ENCODE measurements around the gene VPS8.

The VPS8 gene

DNA sequence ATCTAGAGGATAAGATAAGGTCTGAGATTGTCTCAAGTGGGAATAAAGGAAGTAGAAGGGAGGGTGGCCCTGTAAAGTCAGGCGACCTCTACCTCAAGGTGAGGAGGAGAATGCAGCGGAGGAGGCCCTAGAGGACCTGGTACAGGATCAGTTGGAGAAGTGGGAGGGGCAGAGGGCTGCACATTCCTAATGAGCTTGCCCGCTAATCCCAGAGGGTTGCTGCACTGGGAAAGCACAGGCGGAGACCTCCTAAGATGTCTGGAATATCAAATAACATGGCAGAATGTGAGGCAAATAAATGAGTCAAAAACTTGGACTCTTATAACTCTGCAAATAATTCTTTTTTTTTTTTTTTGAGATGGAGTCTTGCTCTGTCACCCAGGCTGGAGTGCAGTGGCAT is 30.2 kb upstream of the VPS8 start:
- no peak for DNase-seq (ENCODE audit: low read depth in 3 of 3)

DNA sequence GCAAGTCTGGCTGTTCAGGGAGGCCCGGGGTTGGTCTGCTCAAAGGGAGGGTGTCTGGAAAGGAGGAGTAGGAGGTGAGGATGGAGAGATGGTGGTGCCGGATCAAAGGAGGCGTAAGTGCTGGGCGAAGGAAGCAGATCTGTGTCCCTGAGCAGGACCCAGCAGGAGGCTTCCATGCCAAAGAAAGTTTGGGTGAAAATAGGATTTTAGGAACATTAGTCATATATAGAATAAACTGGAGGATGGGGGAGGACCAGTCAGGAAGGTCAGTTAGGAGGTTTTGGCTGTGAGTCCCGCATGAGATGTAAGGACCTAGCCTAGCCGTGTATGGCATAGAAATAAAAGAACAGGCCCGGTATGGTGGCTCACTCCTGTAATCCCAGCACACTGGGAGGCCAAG is 28.6 kb upstream of the VPS8 start:
- no peak for DNase-seq (ENCODE audit: low read depth in 3 of 3)

DNA sequence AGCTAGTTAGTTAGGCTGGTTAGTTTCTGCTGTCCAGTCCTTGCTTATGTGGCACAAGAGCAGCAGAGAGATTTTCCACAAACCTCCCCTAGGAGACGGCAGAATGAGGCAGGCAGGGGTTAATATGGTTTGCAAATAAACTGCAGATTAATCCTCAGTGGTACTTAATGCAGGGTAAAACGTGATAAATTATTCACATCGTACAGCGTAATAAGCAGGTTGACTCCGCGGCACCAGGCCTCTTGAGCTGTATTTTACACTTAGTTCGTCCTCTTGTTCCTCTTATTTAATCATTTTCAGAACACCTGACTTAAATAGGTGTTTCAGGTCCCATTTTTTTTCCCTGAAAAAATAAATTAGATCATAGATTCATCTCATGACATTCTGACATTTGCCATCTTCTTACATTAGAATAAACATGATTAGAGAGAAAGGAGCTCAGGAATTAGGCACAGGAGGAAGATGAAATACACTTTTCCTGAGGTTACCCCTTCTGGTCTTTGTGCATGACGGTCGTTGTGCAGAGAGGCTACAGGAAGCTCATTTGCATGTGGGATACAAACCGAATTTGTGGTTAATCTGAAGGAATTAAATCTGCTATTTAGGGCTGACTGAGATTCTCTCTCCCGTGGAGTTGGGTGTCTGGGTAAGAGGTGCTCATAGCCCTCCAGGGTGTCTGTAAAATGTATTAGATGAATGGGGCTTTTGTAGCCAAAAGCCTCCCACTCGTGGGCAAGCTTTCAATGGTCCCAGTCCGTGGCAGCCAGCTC is 27.1 kb upstream of the VPS8 start:
- DNase-seq (ENCODE audit: low read depth in 3 of 3), result no peak

DNA sequence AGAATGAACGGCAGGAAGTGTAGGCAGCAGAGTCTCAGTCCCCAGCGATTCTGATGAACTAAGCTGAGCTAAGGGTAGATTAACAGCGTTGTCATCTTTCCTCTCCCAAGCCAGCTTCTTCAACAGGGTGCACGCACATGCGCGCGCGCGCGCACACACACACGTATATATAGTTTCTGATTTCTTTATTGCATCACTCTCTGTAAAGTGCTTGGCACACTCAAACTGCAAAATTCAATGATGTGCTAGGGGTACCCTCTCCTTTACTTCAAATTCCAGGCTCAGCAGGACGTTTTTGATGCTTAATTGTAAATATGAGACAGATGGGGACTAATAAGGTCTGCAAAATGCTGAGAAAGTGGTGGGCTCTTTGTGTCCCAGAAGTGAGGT is 26.1 kb upstream of the VPS8 start:
- no peak for DNase-seq (ENCODE audit: low read depth in 3 of 3)

DNA sequence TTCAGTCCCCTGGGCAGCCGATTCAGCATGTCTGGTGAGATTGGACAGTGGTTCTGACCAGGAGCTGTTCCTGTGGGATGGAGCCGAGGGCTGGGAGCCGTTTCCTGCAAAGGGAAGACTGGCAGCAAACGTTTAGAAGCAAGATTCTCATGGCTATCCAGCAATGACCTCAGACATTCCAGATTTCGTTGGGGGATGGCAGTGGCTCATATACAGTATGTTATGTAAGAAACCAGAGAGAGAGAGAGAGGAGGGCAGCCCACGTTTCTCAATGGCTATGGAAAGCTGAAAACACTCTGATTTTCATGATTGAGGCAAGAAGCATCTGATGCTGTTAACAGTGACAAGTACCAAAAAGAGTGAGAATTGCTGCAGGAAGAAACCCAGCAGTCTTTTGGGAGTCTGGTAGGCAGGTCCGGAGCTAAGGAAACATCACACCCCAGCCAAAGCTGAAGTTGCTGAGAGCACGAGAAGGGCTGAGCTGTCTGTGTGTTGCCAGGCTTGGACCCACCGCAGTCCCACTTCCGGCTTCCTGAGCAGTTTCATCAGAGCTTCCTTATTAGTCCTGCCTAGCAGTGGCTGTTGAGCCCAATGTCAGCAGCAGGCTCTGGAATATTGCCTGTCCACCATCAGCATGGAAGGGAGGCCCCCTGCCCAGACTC is 25.6 kb upstream of the VPS8 start:
- no peak for DNase-seq (ENCODE audit: low read depth in 3 of 3)

DNA sequence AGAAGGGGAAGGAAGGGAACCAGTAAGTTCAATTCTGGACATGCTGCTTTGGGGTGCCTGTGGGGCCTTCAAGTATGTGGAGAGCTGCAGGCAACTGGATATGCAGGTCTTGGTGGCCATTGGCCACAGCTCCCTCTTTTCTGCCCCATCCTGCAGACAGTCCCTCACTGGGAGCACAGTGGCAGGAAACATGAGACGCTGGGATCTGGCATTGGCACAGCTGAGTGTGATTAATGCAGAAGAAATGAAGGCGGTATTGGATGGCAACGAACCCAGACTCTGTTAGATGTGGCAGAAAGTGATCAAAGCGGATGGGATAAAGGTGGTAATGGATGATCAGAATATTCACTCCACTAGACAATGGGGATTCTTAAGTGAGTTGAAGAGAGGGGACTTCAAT is 23.2 kb upstream of the VPS8 start:
- no peak for DNase-seq (ENCODE audit: low read depth in 3 of 3)

DNA sequence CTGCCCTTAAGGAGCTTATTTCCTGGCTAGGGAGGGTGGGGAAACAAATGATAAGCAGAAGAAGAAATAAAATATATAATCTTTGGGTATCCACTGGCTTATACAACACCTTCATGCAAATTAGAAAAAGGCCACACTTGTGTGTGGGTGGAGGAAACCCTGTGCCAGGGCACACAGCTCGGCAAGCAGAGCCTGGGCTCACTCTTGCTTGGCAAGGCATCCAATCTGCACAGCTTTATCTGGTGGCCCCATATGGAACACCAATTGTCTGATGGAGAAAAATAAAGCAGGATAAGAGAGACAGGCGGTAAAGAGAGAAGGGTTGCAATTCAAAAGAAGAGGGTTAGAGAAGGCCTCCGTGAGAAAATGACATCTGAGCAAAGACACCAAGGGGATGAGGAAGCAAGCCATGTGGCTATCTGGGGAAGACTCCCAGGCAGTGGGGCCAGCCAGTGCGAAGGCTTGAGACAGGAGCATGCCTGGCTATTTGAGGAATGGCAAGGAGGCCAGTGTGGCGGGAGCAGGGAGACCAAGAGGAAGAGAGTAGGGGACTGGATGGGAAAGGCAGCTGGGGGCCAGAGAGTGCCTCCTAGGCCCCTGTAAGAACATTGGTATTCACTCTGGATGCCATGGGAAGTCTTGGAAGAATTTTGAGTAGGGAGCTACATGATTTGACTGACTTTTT is 22.5 kb upstream of the VPS8 start:
- DNase-seq (ENCODE audit: low read depth in 3 of 3), result no peak

DNA sequence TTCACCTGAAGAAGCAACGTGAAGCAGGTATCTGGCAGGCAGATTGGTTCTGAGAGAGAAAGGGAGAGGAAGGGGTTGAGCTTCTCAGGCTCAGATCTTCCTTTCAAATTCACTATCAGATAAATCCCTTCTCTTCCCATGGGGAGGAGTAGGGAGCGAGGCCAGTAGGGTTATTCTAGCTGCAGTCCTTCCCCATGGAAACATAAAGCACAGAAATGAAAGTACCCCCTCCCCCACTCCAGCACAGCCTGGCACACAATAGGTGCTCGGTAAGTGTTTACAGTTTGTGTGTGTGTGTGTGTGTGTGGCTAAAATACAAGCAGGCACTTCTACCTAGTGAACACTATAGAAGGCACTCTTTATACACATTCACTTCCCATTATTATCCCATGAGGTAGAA is 20.8 kb upstream of the VPS8 start:
- DNase-seq (ENCODE audit: low read depth in 3 of 3), result no peak

DNA sequence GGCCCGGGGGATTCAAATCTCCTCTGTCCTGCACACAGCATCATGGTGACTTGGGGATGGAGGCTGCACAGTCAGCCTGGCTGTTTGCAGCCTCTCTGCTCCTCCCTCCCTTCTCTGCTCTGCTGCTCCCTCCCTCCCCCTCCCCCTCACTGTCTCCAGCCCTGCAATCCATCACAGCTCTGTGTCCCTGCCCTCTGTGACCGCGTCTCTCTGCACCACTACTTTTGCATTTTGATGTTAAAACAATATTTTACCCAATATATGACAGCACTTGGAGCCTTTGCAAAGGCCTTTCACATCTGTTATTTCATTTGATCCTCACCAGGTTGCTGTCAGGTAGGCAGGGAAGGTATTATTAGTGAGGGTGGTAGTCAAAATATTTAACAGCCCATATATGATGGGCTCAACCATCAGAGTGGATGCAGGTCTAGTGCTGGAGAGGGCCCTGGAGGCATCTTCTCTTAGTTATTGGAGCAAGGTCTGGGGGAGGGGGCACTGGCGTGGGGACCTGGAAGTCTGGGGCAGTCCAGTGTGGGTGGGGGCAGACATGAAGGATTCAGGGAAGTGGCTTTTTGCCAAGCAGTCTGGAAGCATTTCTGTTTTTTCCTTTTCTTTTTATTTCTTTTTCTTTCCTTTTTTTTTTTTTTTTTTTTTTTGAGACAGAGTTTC is 16.3 kb upstream of the VPS8 start:
- DNase-seq (ENCODE audit: low read depth in 3 of 3), result no peak

DNA sequence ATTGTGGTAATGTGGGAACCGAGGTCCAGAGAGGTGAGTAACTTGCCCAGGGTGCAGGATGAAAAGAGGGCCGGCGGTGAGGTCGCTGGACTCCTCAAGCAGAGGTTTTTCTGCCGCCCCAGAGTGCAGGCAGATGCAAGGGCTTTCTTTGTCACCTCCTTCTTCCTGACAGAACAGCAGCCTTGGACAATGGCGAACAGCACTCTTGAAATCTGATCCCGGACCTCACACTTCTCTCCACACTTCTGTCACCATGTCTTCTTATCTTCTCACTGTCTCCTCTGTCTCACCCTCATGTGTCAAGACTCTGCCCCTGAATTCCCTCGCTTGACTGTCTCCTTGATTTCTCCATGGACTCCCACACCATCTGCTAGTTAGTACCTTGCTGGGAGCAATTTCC is 15.4 kb upstream of the VPS8 start:
- no peak for DNase-seq (ENCODE audit: low read depth in 3 of 3)

DNA sequence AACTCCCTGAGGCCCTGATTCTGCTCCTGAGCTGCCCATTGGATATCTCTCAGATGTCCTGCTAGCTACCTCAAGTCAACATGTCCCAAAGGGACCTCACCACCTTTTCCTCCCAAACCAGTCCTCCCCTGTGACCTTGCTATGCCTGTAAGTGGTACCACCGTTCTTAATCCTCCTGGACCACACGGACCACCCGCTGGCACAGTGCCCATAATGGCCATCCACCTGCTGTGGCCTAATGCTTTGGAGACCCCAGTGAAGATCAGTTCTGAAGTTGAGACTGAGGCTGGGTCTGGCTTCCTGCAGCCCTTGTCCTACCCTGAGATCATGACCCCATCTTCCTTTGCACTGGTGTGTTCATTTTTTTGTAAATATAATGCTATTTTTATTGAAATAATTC is 15.0 kb upstream of the VPS8 start:
- no peak for DNase-seq (ENCODE audit: low read depth in 3 of 3)

DNA sequence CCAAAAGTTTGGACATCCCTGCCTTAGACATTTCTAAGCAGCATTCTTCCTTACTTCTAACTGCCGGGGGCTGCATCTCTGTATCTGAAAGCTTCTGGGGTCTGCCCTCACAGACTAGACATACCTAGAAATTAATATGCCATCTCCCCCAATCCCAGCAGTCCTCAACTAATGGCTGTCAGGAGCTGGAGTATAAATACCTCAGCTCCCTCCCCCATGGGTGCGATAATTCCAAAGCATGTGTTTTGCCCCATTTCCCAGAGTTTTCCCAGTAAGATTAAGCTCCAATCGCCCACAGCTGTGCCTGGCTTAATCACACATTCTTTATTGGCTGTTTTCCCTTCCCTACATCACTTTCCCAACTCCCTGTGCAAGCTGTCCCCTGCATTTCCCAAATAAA is 13.8 kb upstream of the VPS8 start:
- no peak for DNase-seq (ENCODE audit: low read depth in 3 of 3)

DNA sequence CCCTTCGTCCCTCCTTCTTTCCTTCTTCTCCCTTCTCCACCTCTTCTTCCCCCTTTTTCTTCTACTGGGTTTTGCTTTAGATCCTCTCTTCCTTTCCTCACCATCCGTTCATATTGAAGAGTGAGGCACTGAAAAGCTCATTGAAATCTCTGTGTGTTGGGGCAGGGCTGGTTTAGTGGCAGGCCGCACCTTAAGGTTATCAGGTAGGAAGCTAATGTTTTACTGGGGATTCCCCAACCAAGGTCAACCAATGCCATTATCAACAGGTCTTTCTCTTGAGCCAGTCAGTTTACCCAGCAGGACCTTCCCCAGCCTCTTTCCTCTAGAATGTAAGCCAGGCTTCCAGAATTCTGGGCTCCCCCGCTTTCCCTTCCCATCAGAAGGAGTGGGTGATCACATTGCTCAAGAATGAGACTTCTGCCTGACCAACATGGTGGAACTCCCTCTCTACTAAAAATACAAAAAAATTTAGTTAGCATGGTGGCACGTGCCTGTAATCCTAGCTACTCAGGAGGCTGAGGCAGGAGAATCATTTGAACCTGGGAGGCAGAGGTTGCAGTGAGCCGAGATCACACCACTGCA is 11.5 kb upstream of the VPS8 start:
- no peak for DNase-seq (ENCODE audit: low read depth in 3 of 3)

DNA sequence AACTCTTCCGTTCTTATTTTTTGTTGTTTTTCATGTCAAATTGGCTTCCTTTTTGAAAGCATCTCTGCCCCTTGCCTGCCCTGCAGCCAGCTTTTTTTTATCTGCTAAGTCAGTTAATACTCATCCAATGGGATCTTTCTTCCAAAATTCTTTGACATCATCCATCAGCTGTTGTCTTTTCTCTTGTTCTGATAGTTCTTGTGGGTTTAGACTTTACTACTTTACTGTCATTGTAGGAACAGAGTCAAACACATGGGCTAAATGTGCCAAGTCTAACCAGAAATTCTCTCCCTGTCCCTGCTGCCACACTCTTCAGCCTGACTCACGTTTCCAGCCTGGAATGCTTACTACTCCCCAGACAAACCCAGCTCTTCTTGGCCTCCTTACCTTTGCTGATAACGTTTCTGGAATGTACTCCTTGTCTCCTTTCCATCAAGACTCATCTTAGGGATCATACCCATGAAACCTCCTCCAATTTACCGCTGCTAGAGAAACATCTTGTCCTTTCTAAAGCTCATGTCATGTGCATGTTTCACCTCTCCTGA is 10.7 kb upstream of the VPS8 start:
- no peak for DNase-seq (ENCODE audit: low read depth in 3 of 3)

DNA sequence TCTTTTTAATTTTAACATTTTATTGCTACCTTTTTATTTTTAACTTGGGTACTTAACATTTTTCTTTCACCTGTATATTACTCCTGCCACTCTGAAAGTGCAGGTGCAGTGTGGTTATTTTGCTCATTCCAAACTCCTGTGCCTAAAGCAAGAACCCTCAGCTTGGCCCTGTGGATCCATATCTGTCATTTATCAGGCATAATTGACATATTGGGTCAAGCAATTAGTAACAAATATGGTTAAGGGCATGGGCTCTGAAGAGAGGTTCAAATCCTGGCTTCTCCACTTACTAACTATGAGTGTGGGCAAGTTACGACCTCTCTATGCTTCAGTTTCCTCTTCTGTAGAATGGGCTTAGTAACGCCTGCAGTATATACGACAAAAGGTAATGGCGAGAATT is 9.8 kb upstream of the VPS8 start:
- no peak for DNase-seq (ENCODE audit: low read depth in 3 of 3)

DNA sequence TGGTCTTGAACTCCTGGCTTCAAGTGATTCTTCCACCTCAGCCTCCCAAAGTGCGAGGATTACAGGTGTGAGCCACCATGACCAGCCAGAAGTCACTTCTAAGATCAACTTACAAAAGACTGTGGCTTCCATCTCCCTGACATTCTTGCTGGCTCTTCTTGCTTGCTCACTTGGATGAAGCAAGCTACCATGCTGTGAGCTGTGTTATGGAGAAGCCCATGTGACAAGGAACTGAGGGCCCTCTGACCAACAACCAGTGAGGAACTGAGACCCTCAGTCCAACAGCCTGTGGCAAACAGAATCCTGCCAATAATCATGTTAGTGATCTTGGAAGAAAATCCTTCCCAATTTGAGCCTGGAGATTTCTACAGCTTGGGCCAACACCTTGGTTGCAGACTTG is 7.2 kb upstream of the VPS8 start:
- no peak for DNase-seq (ENCODE audit: low read depth in 3 of 3)

DNA sequence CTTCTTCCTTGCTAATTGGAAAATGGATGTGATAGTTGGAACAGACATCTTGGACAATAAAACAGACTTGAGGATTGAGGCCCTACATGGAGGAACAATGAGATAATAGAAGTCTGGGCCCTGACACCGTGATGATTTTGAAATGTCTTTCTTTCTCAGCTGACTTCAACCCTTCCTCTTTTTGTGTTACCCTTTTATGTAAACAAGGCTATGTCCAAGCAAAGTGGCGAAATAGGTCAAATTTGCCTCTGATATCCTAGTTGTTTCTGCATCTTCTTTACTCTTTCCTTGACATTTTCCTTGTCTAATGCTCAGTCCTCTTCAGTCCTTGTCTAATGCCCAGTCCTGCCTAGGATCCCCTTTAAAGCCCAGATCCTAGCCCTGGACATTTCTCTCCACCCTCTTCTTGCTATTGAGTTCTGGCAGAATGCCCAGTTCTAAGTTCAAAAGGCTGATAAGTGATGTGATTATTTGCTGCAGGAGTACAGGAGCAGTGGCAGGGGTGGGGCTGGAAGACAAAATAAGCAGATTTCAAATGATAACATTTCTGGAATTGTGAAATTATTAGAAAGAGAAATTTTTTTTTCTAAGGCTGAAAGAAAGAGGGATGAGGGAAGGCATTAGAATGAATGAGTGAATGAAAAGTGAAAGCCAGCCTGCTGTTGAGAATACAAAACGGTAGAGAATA is 6.5 kb upstream of the VPS8 start:
- no peak for DNase-seq (ENCODE audit: low read depth in 3 of 3)

DNA sequence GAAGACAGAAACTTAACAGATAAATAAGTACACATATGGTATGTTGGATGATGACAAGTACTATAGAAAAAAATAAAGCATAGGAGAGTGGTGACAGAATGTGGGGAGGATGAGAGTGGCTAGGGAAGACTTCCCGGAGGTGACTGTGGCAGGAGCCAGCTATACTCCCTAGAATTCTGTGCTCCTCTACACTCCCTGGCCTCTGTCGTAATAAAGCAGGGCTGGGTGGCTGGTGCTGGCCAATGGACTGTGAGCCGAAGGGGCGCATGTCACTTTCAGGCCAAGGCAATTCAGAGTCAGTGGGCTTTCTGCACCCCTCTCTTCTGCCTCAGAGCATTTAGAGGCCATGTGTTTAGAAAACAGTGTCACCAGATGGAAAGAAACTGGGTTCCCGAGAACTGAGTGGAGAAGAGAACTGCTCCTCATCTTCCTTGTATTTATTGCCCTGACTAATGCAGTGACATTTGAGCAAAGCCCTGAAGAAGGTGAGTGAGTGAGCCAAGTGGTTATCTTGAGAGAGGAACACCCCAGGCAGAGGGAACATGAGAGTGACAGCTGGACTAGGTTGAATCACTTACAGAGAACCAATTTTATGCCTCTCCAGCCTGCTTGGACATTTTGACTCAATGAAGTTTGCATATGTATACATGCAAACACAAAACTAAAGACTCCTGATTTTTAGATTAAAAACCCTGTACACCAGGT is 5.2 kb upstream of the VPS8 start:
- no peak for DNase-seq (ENCODE audit: low read depth in 3 of 3)

DNA sequence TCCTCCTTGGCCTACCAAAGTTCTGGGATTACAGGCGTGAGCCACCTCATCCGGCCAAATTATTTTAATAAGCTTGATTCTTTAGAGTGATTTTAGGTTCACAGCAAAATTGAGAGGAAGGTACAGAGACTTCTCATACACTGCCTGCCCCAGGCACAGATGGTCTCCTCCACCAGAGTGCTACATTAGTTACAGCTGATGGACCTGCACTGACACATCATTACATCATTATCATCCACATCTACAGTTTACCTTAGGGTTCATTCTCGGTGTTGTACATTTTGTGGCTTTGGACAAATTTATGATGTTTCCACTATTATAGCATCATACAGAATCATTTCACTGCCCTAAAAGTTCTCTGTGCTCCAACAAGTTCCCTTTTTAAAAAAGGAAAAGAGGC is 4.4 kb upstream of the VPS8 start:
- DNase-seq (ENCODE audit: low read depth in 3 of 3), result no peak

DNA sequence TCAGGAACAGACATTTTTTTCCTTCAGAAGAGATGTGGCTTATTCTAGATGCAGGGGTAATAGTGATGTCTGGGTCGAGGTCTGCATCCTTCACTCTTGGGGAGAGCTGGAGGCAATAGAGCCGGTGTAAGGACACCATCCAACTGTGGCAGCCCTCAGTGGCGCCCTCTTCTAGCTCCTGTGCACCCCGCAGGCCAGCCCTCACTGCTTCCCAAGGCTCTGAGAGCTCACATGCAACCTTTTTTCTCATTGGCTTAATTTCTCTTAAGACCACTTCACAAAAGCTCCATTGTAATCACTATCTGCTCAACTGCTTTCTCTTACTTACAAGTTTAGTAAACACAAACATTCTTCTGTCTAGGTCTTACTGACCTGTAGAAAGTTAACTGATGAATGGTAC is 3.9 kb upstream of the VPS8 start:
- no peak for DNase-seq (ENCODE audit: low read depth in 3 of 3)

DNA sequence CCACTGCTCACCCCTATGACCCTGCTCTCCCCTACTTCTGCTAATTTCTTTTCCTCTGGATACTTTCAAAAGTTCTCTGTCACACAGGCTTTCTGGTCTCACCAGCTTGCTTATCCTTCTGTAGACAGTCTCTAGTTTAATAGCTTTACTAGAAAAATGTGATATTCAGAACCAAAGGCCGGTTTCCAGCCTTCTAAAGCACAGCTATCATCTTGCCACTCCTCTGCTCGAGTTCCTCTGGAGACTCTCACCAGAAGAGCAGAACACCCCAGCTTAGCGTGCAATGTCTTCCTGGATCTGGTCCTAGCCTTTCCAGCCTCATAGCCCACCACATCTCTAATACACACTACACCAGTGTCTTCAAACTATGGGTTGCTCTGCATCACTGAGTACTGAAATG is 1.8 kb upstream of the VPS8 start:
- DNase-seq (ENCODE audit: low read depth in 3 of 3), result no peak
